GM13977 (cell line): ENCODE data around the gene DLEU7.

Experiments
- DNase-seq: peaks from one replicate; pipeline ENCODE4 v3.0.0; 2012; ENCODE audit warnings: low spot score
- in situ Hi-C: fragments of 300-500 bp; cut with MboI; formaldehyde crosslinking; loops from one replicate; pipeline ENCODE4 v1.12.0; 2022; ENCODE audit warnings: low sequenced_read_pairs, low pct_unique_long_range_greater_than_20kb, mixed read lengths, inconsistent platforms; ENCODE audit not compliant: unreplicated experiment
- TF ChIP-seq, protein P1 (sequence below): IDR thresholded peaks from 2 replicates; pipeline ENCODE4 v1.5.1; 2012; ENCODE audit warnings: mild to moderate bottlenecking, control low read depth; ENCODE audit not compliant: insufficient read depth; ENCODE audit errors: extremely low read depth, missing control alignments

The DLEU7 gene

GRCh38 chr13:50788551-50789210, 54.8 kb downstream of the DLEU7 start:
- TF ChIP-seq, protein P1, sequence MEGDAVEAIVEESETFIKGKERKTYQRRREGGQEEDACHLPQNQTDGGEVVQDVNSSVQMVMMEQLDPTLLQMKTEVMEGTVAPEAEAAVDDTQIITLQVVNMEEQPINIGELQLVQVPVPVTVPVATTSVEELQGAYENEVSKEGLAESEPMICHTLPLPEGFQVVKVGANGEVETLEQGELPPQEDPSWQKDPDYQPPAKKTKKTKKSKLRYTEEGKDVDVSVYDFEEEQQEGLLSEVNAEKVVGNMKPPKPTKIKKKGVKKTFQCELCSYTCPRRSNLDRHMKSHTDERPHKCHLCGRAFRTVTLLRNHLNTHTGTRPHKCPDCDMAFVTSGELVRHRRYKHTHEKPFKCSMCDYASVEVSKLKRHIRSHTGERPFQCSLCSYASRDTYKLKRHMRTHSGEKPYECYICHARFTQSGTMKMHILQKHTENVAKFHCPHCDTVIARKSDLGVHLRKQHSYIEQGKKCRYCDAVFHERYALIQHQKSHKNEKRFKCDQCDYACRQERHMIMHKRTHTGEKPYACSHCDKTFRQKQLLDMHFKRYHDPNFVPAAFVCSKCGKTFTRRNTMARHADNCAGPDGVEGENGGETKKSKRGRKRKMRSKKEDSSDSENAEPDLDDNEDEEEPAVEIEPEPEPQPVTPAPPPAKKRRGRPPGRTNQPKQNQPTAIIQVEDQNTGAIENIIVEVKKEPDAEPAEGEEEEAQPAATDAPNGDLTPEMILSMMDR = no peak
- DNase-seq = no peak
- in situ Hi-C loops = no loop called here

DNA sequence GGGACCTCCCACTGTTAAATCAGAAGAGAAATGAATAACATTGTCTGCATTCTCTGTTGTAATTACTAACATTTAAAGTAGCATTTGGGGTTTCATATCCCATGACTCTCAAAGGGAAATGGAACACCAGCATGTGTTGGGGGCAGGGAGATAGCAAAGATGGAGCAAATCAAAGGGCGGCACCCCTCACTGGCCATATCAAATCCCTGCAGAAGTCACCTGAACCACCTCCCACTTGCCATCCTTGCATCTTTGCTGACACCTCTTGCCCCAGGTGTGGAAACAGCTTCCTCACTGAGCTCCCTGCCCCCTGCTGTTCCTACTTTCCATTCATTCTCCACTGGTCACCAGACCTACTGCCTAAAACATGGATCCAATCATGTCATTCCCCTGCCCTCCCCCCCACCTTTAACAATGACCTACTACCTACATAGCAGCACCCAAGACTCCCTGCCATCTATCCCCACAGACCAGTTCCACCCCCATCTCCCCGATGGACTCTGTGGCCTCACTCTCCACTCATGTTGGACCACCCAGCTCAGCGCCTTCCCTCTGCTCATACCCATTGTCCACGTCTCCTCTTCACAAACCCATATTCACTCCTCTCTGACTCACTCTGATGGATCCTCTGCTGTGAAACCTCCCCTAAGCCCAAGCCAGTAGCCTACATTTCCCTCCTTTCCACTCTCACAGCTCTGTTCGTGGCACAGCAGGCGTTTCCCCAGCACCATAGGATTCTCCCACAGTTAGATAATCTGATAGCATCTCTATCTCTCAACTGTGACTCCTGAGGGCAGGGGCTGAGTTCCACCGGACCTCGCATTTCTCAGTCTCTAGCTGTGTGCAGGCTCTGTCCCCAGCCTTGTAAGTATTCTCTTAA, 55.9 kb downstream of the DLEU7 start:
- no peak for DNase-seq
- in situ Hi-C loops = no loop called here
- TF ChIP-seq, protein P1 = no peak

DNA sequence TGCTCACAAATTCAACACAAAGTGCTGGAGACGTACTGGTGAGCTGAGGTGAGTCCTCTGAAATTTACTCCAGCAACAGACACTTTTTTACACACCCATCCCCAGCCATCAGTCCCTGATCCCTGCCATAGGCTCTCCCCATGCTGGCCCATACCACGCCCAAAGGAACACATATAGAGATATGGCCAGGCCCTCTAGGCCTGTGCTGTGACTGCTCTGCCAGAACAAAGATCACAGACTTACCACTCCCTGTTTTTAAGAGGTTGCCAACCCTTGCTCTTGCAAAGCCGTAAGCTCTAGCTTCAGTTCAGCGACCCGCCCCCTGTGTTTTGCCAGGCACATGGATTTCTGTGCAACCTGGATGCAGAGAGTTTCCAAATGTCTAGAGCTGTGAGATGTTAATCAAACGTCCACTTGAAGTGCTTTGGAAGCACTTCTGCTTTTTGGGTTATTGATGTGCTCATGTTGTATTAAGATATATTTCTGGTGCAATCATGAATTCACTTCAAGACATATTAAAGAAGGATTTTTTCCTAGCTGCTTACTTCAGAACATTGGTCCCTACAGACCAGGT, 59.7 kb downstream of the DLEU7 start:
- in situ Hi-C loops = no loop called here
- TF ChIP-seq, protein P1 = no peak
- DNase-seq = no peak

- TF ChIP-seq, protein P1 = no peak
- DNase-seq = no peak
- in situ Hi-C loops = no loop called here
These were observed 60.4 kb downstream of the DLEU7 start for GRCh38 chr13:50783066-50783465.

GRCh38 chr13:50780201-50781015, 63.1 kb downstream of the DLEU7 start:
- no peak for DNase-seq
- in situ Hi-C loops = no loop called here

More at GRCh38 chr13:50780201-50781015, 63.1 kb downstream of the DLEU7 start:
- TF ChIP-seq, protein P1 = no peak
